ENCODE results near the gene PPP6R3. TPM values are rescaled to one million over a fixed set of nuclear protein-coding genes. Genes with fewer than 3 reads are reported as not detected.

Gene PPP6R3
- total RNA-seq, 5 donors from 2014 or later (not counting 1 experiment from before 2014, with no cell fraction given) = 106 to 147 (median 118) TPM

GRCh38 chr11:68655806-68656205 is 195.3 kb downstream of the PPP6R3 start:
- CTCF ChIA-PET = no interaction called here
- WGBS (ENCODE audit: insufficient coverage) = 83% methylated on average over 6 of the region's 8 CpGs
- Histone ChIP-seq H3K4me1 (ENCODE audit: control insufficient read depth in 1 of 2, extremely low read depth in 1 of 2, insufficient read depth in 2 of 2, low read length in 2 of 2) (no peaks in the 10 kb centered on the region), H3K4me3 (ENCODE audit: control insufficient read depth in 1 of 2, extremely low read depth in 1 of 2, low read length in 1 of 2) (no peak overlapping the region), H3K27me3 (replicated peaks in 1 of 2; ENCODE audit: control insufficient read depth in 2 of 2, extremely low read depth in 1 of 2, insufficient read depth in 2 of 2, low read length in 1 of 2) (peaks cover 0 to 67% of the 10 kb centered on the region in 2 experiments), H3K27ac (ENCODE audit: low read length) (no peak overlapping the region), H3K9me3 (no peaks in the 10 kb centered on the region), H3K36me3 (ENCODE audit: control insufficient read depth in 2 of 2, extremely low read depth in 1 of 2, insufficient read depth in 1 of 2, low read length in 1 of 2) (no peaks in the 10 kb centered on the region)
- ATAC-seq (replicated peaks in 1 of 4) = no peak
- H3K9me3 Mint-ChIP-seq = peaks cover 0 to 8% (median 3%) of the 10 kb centered on the region in 3 donors
- H3K27me3 Mint-ChIP-seq = peaks cover 5 to 34% of the 10 kb centered on the region in 2 donors
- H3K4me1 Mint-ChIP-seq = no peaks in the 10 kb centered on the region
- no peak for DNase-seq
- H3K36me3 Mint-ChIP-seq = no peaks in the 10 kb centered on the region
- POLR2A ChIA-PET = no interaction called here
- H3K4me3 Mint-ChIP-seq = no peak overlapping the region
- no peak overlapping the region for H3K27ac Mint-ChIP-seq

DNA sequence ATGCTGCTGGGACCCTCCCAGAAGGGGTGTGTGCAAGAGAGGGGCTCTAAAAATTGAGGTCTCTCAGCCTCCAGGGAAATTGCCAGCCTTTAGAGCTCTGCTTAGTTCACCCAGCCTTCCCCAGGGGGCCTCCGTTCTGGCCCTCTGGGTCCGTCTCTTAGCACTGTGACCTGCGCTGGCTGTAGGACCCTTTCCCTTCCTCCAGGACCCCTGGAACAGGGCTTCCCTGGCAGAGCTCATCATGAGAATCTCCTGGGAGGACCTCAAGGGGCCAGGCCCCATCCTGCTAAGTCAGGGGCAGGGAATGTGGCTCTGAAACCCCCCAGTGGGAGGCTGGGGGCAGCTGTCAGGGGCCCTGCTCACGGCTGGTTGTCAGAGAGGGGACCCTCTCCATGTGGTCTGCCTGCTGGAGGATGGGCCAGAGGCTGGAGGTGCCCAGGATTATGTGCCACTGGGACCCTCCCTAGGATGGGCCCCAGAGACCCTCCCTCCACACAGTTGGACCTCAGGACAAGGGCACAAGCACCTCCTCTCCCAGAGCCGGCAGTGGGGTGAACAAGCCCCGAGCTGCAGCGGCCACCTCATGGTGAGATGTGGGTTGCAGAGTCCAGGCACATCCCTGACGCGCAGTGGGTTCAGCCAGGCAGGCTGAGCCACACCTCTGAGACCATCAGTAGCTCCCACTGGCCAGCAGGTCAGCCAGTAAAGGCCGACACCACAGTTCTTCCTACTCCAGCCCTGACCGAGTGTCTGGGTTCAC is 196.6 kb downstream of the PPP6R3 start:
- Histone ChIP-seq H3K4me3 (ENCODE audit: control insufficient read depth in 1 of 2, extremely low read depth in 1 of 2, low read length in 1 of 2) (no peak overlapping the region), H3K27ac (ENCODE audit: low read length) (no peak overlapping the region), H3K36me3 (ENCODE audit: control insufficient read depth in 2 of 2, extremely low read depth in 1 of 2, insufficient read depth in 1 of 2, low read length in 1 of 2) (no peaks in the 10 kb centered on the region), H3K9me3 (no peaks in the 10 kb centered on the region), H3K27me3 (replicated peaks in 1 of 2; ENCODE audit: control insufficient read depth in 2 of 2, extremely low read depth in 1 of 2, insufficient read depth in 2 of 2, low read length in 1 of 2) (peaks cover 0 to 67% of the 10 kb centered on the region in 2 experiments), H3K4me1 (ENCODE audit: control insufficient read depth in 1 of 2, extremely low read depth in 1 of 2, insufficient read depth in 2 of 2, low read length in 2 of 2) (no peaks in the 10 kb centered on the region)
- peaks cover 0 to 8% (median 3%) of the 10 kb centered on the region in 3 donors for H3K9me3 Mint-ChIP-seq
- ChIA-PET POLR2A (no interaction called here), CTCF (no interaction called here)
- no peak overlapping the region for H3K27ac Mint-ChIP-seq
- WGBS (ENCODE audit: insufficient coverage) = 84% methylated on average over 6 of the region's 11 CpGs
- H3K36me3 Mint-ChIP-seq = no peaks in the 10 kb centered on the region
- H3K4me3 Mint-ChIP-seq = no peak overlapping the region
- H3K27me3 Mint-ChIP-seq = peaks cover 6 to 39% of the 10 kb centered on the region in 2 donors
- DNase-seq (no peak), ATAC-seq (replicated peaks in 1 of 4) (no peak)
- no peaks in the 10 kb centered on the region for H3K4me1 Mint-ChIP-seq

DNA sequence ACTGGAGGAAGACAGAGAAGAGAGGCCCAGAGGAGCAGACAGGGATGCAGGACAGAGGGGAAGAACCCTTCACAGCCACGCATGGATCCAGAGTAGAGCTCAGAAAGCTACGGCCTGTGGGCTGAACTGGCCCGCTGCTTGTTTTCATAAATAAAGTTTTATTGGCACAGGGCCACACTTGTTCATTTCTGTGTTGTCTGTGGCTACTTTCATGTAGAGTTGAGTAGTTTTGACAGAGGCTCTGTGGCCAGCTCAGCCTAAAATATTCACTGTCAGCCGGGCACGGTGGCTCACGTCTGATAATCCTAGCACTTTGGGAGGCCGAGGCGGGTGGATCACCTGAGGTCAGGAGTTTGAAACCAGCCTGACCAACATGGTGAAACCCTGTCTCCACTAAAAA is 197.5 kb downstream of the PPP6R3 start:
- DNase-seq (no peak), ATAC-seq (replicated peaks in 1 of 4) (no peak)
- Histone ChIP-seq H3K36me3 (ENCODE audit: control insufficient read depth in 2 of 2, extremely low read depth in 1 of 2, insufficient read depth in 1 of 2, low read length in 1 of 2) (no peaks in the 10 kb centered on the region), H3K4me3 (ENCODE audit: control insufficient read depth in 1 of 2, extremely low read depth in 1 of 2, low read length in 1 of 2) (no peak overlapping the region), H3K27me3 (replicated peaks in 1 of 2; ENCODE audit: control insufficient read depth in 2 of 2, extremely low read depth in 1 of 2, insufficient read depth in 2 of 2, low read length in 1 of 2) (peaks cover 0 to 61% of the 10 kb centered on the region in 2 experiments), H3K9me3 (no peaks in the 10 kb centered on the region), H3K4me1 (ENCODE audit: control insufficient read depth in 1 of 2, extremely low read depth in 1 of 2, insufficient read depth in 2 of 2, low read length in 2 of 2) (no peaks in the 10 kb centered on the region), H3K27ac (ENCODE audit: low read length) (no peak overlapping the region)
- H3K27me3 Mint-ChIP-seq = peaks cover 5 to 40% of the 10 kb centered on the region in 2 donors
- no peak overlapping the region for H3K27ac Mint-ChIP-seq
- H3K4me1 Mint-ChIP-seq = no peaks in the 10 kb centered on the region
- H3K36me3 Mint-ChIP-seq = no peaks in the 10 kb centered on the region
- ChIA-PET CTCF (no interaction called here), POLR2A (no interaction called here)
- no peak overlapping the region for H3K4me3 Mint-ChIP-seq
- H3K9me3 Mint-ChIP-seq = peaks cover 0 to 8% (median 3%) of the 10 kb centered on the region in 3 donors
- 97% methylated on average over 3 of the region's 8 CpGs for WGBS (ENCODE audit: insufficient coverage)

GRCh38 chr11:68658661-68659060 is 198.1 kb downstream of the PPP6R3 start:
- ATAC-seq (replicated peaks in 1 of 4) = no peak
- H3K27ac ChIP-seq (ENCODE audit: low read length) = no peak overlapping the region
- H3K27me3 ChIP-seq (replicated peaks in 1 of 2; ENCODE audit: control insufficient read depth in 2 of 2, extremely low read depth in 1 of 2, insufficient read depth in 2 of 2, low read length in 1 of 2) = peaks cover 0 to 61% of the 10 kb centered on the region in 2 experiments
- H3K4me3 ChIP-seq (ENCODE audit: control insufficient read depth in 1 of 2, extremely low read depth in 1 of 2, low read length in 1 of 2) = no peak overlapping the region
- no peak overlapping the region for H3K27ac Mint-ChIP-seq
- ChIA-PET POLR2A (no interaction called here), CTCF (no interaction called here)
- no peaks in the 10 kb centered on the region for H3K36me3 Mint-ChIP-seq
- WGBS (ENCODE audit: insufficient coverage) = 92% methylated on average over 12 of the region's 13 CpGs
- H3K4me3 Mint-ChIP-seq = no peak overlapping the region
- H3K9me3 ChIP-seq = no peaks in the 10 kb centered on the region
- DNase-seq = no peak
- H3K36me3 ChIP-seq (ENCODE audit: control insufficient read depth in 2 of 2, extremely low read depth in 1 of 2, insufficient read depth in 1 of 2, low read length in 1 of 2) = no peaks in the 10 kb centered on the region
- H3K9me3 Mint-ChIP-seq = peaks cover 0 to 8% (median 3%) of the 10 kb centered on the region in 3 donors
- H3K4me1 ChIP-seq (ENCODE audit: control insufficient read depth in 1 of 2, extremely low read depth in 1 of 2, insufficient read depth in 2 of 2, low read length in 2 of 2) = no peaks in the 10 kb centered on the region
- no peaks in the 10 kb centered on the region for H3K4me1 Mint-ChIP-seq
- H3K27me3 Mint-ChIP-seq = peaks cover 5 to 36% of the 10 kb centered on the region in 2 donors

DNA sequence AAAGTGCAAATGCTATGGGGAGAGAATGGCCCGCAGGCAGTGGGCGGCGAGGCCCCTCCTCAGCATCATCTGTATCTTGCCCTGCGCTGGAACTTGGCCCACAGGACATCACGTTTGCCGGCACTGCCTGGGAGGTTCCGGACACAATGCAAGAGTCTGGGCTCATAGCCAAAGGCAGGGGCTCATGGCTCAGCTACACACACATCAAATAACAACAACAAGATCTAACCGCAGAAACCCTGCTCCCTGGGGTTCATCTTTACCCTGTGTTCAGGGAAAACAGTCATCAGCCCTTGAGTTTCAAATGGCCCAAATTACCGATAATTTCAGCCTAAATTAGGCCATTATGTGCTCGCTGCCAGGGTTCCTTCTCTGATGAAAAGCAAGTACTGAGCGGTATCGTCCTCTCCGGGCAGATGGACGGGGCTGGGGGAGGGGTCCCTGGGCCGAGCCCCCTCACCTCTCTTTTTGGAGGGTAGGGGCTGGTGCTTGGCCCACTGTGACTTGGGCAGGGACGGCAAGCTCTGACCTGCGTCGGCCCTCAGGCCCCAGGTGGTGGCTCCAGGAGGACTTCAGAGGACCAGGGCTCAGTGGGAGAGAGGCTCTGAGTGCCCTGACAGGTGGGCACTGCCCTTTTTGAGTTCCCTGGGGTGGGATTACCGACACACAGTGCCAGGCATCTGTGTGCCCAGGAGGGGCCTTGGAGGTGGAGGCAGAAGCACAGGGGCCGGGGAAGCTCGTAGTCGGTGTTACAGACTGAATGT is 198.8 kb downstream of the PPP6R3 start:
- 75% methylated on average over 18 of the region's 22 CpGs for WGBS (ENCODE audit: insufficient coverage)
- no peak overlapping the region for H3K4me3 ChIP-seq (ENCODE audit: control insufficient read depth in 1 of 2, extremely low read depth in 1 of 2, low read length in 1 of 2)
- no peak for ATAC-seq (replicated peaks in 1 of 4)
- no peaks in the 10 kb centered on the region for H3K9me3 ChIP-seq
- no peak overlapping the region for H3K4me3 Mint-ChIP-seq
- POLR2A ChIA-PET = no interaction called here
- DNase-seq = no peak
- H3K27me3 ChIP-seq (replicated peaks in 1 of 2; ENCODE audit: control insufficient read depth in 2 of 2, extremely low read depth in 1 of 2, insufficient read depth in 2 of 2, low read length in 1 of 2) = peaks cover 0 to 61% of the 10 kb centered on the region in 2 experiments
- peaks cover 0 to 8% (median 3%) of the 10 kb centered on the region in 3 donors for H3K9me3 Mint-ChIP-seq
- no peaks in the 10 kb centered on the region for H3K4me1 Mint-ChIP-seq
- no peak overlapping the region for H3K27ac Mint-ChIP-seq
- H3K27me3 Mint-ChIP-seq = peaks cover 6 to 36% of the 10 kb centered on the region in 2 donors
- CTCF ChIA-PET = no interaction called here
- H3K27ac ChIP-seq (ENCODE audit: low read length) = no peak overlapping the region
- H3K36me3 Mint-ChIP-seq = no peaks in the 10 kb centered on the region
- no peaks in the 10 kb centered on the region for H3K36me3 ChIP-seq (ENCODE audit: control insufficient read depth in 2 of 2, extremely low read depth in 1 of 2, insufficient read depth in 1 of 2, low read length in 1 of 2)
- H3K4me1 ChIP-seq (ENCODE audit: control insufficient read depth in 1 of 2, extremely low read depth in 1 of 2, insufficient read depth in 2 of 2, low read length in 2 of 2) = no peaks in the 10 kb centered on the region

DNA sequence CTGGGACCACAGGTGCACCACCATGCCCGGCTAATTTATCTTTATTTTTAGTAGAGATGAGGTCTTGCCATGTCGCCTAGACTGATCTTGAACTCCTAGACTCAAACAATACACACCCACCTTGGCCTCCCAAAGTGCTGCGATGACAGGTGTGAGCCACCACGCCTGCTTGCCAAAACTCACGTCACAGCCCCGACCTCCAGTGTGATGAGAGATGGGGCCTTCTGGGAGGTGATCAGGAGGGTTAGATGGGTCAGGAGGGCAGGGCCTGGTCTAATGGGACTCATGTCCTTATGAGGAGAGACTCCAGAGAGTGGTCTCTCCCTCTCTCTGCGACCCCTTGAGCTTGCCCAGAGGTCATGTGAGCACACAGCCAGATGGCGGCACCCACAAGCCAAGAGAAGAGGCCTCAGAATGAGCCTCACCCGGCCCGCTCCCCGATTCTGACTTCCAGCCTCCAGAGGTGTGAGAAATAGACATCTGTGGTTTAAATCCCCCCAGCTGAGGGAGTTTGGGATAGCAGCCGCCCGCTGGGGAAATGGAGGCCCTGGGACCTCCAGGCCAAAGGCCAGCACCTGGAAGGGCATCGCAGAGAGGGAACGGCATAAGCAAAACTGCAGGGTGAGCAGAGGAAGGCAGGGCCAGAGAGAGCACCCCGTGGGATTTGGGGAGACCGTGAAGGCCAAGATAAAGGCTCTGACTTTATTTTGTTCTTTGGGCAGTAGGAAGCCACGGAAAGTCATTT is 199.7 kb downstream of the PPP6R3 start:
- Mint-ChIP-seq H3K27ac (no peak overlapping the region), H3K27me3 (peaks cover 12 to 43% of the 10 kb centered on the region in 2 donors), H3K4me3 (no peak overlapping the region), H3K9me3 (peaks cover 0 to 3% (median 2%) of the 10 kb centered on the region in 3 donors), H3K36me3 (no peaks in the 10 kb centered on the region), H3K4me1 (no peaks in the 10 kb centered on the region)
- no peaks in the 10 kb centered on the region for H3K4me1 ChIP-seq (ENCODE audit: control insufficient read depth in 1 of 2, extremely low read depth in 1 of 2, insufficient read depth in 2 of 2, low read length in 2 of 2)
- no peak overlapping the region for H3K27ac ChIP-seq (ENCODE audit: low read length)
- POLR2A ChIA-PET = no interaction called here
- H3K27me3 ChIP-seq (replicated peaks in 1 of 2; ENCODE audit: control insufficient read depth in 2 of 2, extremely low read depth in 1 of 2, insufficient read depth in 2 of 2, low read length in 1 of 2) = peaks cover 0 to 64% of the 10 kb centered on the region in 2 experiments
- H3K4me3 ChIP-seq (ENCODE audit: control insufficient read depth in 1 of 2, extremely low read depth in 1 of 2, low read length in 1 of 2) = no peak overlapping the region
- no peaks in the 10 kb centered on the region for H3K36me3 ChIP-seq (ENCODE audit: control insufficient read depth in 2 of 2, extremely low read depth in 1 of 2, insufficient read depth in 1 of 2, low read length in 1 of 2)
- no peaks in the 10 kb centered on the region for H3K9me3 ChIP-seq
- DNase-seq (no peak), ATAC-seq (replicated peaks in 1 of 4) (no peak)
- CTCF ChIA-PET = no interaction called here
- 87% methylated on average over 9 of the region's 18 CpGs for WGBS (ENCODE audit: insufficient coverage)
